Activated CD4-positive, alpha-beta T cell treated with anti-CD3 and anti-CD28 coated beads, Interleukin-2, amount 10 ng/mL, durations not matched to agents 24 days and 14 days (primary cell): ENCODE results near the gene NPIPA7. TPM values are rescaled to one million over a fixed set of nuclear protein-coding genes. Genes with fewer than 3 reads are reported as not detected.
"Not testable (repeated sequence)": the region's sequence is repeated elsewhere in the genome, so short reads cannot be mapped to it uniquely, and the experiment has no call there.

Experiments used
- DNase-seq: peaks from one replicate; pipeline ENCODE4 v3.0.0; 2022
- H3K27ac Mint-ChIP-seq: one replicate; pipeline ENCODE4 v1.8.0; 2022; ENCODE audit warnings: mild to moderate bottlenecking, mixed read lengths
- H3K27me3 Mint-ChIP-seq: one replicate; pipeline ENCODE4 v1.8.0; 2022; ENCODE audit warnings: mixed read lengths
- H3K36me3 Mint-ChIP-seq: one replicate; pipeline ENCODE4 v1.8.0; 2022; ENCODE audit warnings: low read depth, mild to moderate bottlenecking, mixed read lengths
- H3K4me1 Mint-ChIP-seq: one replicate; pipeline ENCODE4 v1.8.0; 2021; ENCODE audit warnings: mixed read lengths
- H3K4me3 Mint-ChIP-seq: one replicate; pipeline ENCODE4 v1.8.0; 2022; ENCODE audit warnings: mild to moderate bottlenecking, moderate library complexity, mixed read lengths
- H3K9me3 Mint-ChIP-seq: one replicate; pipeline ENCODE4 v1.8.0; 2021; ENCODE audit warnings: mixed read lengths
- intact Hi-C: fragments of 100-400 bp; cut with micrococcal nuclease; formaldehyde crosslinking; loops from one replicate; pipeline ENCODE4 v1.15.1; 2023
- total RNA-seq: library from RNA; stranded (reverse); gene quantifications from 2 replicates; pipeline ENCODE4 v1.2.3, GENCODE V29; 2022

The NPIPA7 gene
- total RNA-seq: 7.5 and 8.0 TPM in 2 replicates

- intact Hi-C loops, H3K4me1 Mint-ChIP-seq: not testable (repeated sequence)
Measured at GRCh38 chr16:16378840-16379239, at the start of gene NPIPA7. Gene NPIPA7, plus strand, starts transcription at chr16:16379140. Its CDS starts 105 bp downstream, at chr16:16379245.

GRCh38 chr16:16331466-16331865 lies 47.5 kb upstream of the NPIPA7 start:
- H3K27me3 Mint-ChIP-seq, H3K4me1 Mint-ChIP-seq, H3K4me3 Mint-ChIP-seq, H3K27ac Mint-ChIP-seq, H3K9me3 Mint-ChIP-seq, H3K36me3 Mint-ChIP-seq, intact Hi-C loops, DNase-seq: not testable (repeated sequence)

More at GRCh38 chr16:16378840-16379239, at the start of gene NPIPA7:
- DNase-seq, H3K27ac Mint-ChIP-seq, H3K9me3 Mint-ChIP-seq, H3K4me3 Mint-ChIP-seq, H3K36me3 Mint-ChIP-seq, H3K27me3 Mint-ChIP-seq: not testable (repeated sequence)

GRCh38 chr16:16357556-16357955 lies 21.4 kb upstream of the NPIPA7 start:
- H3K27me3 Mint-ChIP-seq, H3K27ac Mint-ChIP-seq, H3K36me3 Mint-ChIP-seq, H3K9me3 Mint-ChIP-seq, H3K4me3 Mint-ChIP-seq, intact Hi-C loops, DNase-seq, H3K4me1 Mint-ChIP-seq: not testable (repeated sequence)

- H3K27me3 Mint-ChIP-seq, H3K4me1 Mint-ChIP-seq, DNase-seq, H3K9me3 Mint-ChIP-seq, intact Hi-C loops, H3K27ac Mint-ChIP-seq, H3K36me3 Mint-ChIP-seq, H3K4me3 Mint-ChIP-seq: not testable (repeated sequence)
Measured at GRCh38 chr16:16358539-16359240, 20.2 kb upstream of the NPIPA7 start.

- H3K27ac Mint-ChIP-seq, DNase-seq, H3K9me3 Mint-ChIP-seq, H3K36me3 Mint-ChIP-seq, H3K4me3 Mint-ChIP-seq, H3K4me1 Mint-ChIP-seq, intact Hi-C loops, H3K27me3 Mint-ChIP-seq: not testable (repeated sequence)
Measured at GRCh38 chr16:16363595-16363994, 15.3 kb upstream of the NPIPA7 start.

GRCh38 chr16:16364100-16364499 lies 14.8 kb upstream of the NPIPA7 start:
- H3K27ac Mint-ChIP-seq, H3K4me3 Mint-ChIP-seq, intact Hi-C loops, H3K9me3 Mint-ChIP-seq, H3K4me1 Mint-ChIP-seq, H3K36me3 Mint-ChIP-seq, H3K27me3 Mint-ChIP-seq, DNase-seq: not testable (repeated sequence)

- H3K27me3 Mint-ChIP-seq, H3K4me1 Mint-ChIP-seq: not testable (repeated sequence)
Measured at GRCh38 chr16:16364701-16365100, 14.2 kb upstream of the NPIPA7 start.

GRCh38 chr16:16365319-16365718 lies 13.6 kb upstream of the NPIPA7 start:
- H3K9me3 Mint-ChIP-seq, intact Hi-C loops, H3K27ac Mint-ChIP-seq, H3K4me3 Mint-ChIP-seq, H3K4me1 Mint-ChIP-seq, H3K27me3 Mint-ChIP-seq, H3K36me3 Mint-ChIP-seq: not testable (repeated sequence)
- peak; percentile 37 for DNase-seq

More at GRCh38 chr16:16364701-16365100, 14.2 kb upstream of the NPIPA7 start:
- DNase-seq, H3K9me3 Mint-ChIP-seq, H3K27ac Mint-ChIP-seq, intact Hi-C loops, H3K4me3 Mint-ChIP-seq, H3K36me3 Mint-ChIP-seq: not testable (repeated sequence)

- H3K9me3 Mint-ChIP-seq, H3K27me3 Mint-ChIP-seq, H3K4me3 Mint-ChIP-seq, intact Hi-C loops, H3K36me3 Mint-ChIP-seq, H3K4me1 Mint-ChIP-seq, H3K27ac Mint-ChIP-seq: not testable (repeated sequence)
- peak; percentile 48 for DNase-seq
Measured at GRCh38 chr16:16365851-16366250, 13.1 kb upstream of the NPIPA7 start.

- H3K27ac Mint-ChIP-seq, intact Hi-C loops, H3K4me1 Mint-ChIP-seq, H3K27me3 Mint-ChIP-seq, H3K9me3 Mint-ChIP-seq, H3K36me3 Mint-ChIP-seq, H3K4me3 Mint-ChIP-seq: not testable (repeated sequence)
- DNase-seq: peak; percentile 48
Measured at GRCh38 chr16:16366552-16367284, 12.2 kb upstream of the NPIPA7 start.

- H3K36me3 Mint-ChIP-seq, H3K4me3 Mint-ChIP-seq, H3K4me1 Mint-ChIP-seq, H3K27ac Mint-ChIP-seq, DNase-seq, intact Hi-C loops, H3K27me3 Mint-ChIP-seq, H3K9me3 Mint-ChIP-seq: not testable (repeated sequence)
Measured at GRCh38 chr16:16367285-16367628, 11.7 kb upstream of the NPIPA7 start.

- intact Hi-C loops, H3K4me1 Mint-ChIP-seq, H3K9me3 Mint-ChIP-seq, H3K4me3 Mint-ChIP-seq, H3K27ac Mint-ChIP-seq, H3K36me3 Mint-ChIP-seq, H3K27me3 Mint-ChIP-seq: not testable (repeated sequence)
- DNase-seq: peak; percentile 39
Measured at GRCh38 chr16:16369081-16369856, 9.7 kb upstream of the NPIPA7 start.

GRCh38 chr16:16371136-16371735 lies 7.7 kb upstream of the NPIPA7 start:
- DNase-seq: peak; percentile 55
- H3K27ac Mint-ChIP-seq, H3K36me3 Mint-ChIP-seq, H3K4me1 Mint-ChIP-seq, H3K9me3 Mint-ChIP-seq, H3K4me3 Mint-ChIP-seq, H3K27me3 Mint-ChIP-seq, intact Hi-C loops: not testable (repeated sequence)

GRCh38 chr16:16374192-16374591 lies 4.7 kb upstream of the NPIPA7 start:
- H3K9me3 Mint-ChIP-seq, DNase-seq, H3K4me1 Mint-ChIP-seq, H3K4me3 Mint-ChIP-seq, H3K27me3 Mint-ChIP-seq, H3K36me3 Mint-ChIP-seq, intact Hi-C loops, H3K27ac Mint-ChIP-seq: not testable (repeated sequence)
